A673 (cell line): ENCODE measurements around the gene GRID1. TPM values are rescaled to one million over a fixed set of nuclear protein-coding genes. Genes with fewer than 3 reads are reported as not detected.
A peak's percentile ranks its signal among the peaks of the same experiment; 100 is the strongest.

Experiments used
- BruUV-seq: library from RNA; stranded (reverse); fragments of 400-500 nt; replicated peaks from 2 replicates; lab custom pipeline; 2021; lab: Mats Ljungman, UMichigan
- CTCF ChIA-PET: fragments of 300-600 bp; sonication (Branson Sonifier 250); formaldehyde crosslinking; loops from one replicate; lab custom pipeline; 2022; ENCODE audit warnings: antibody characterized with exemption; lab: Charles Lee
- POLR2A ChIA-PET: fragments of 300-600 bp; sonication (Branson Sonifier 250); formaldehyde crosslinking; loops from one replicate; lab custom pipeline; 2022; ENCODE audit warnings: antibody characterized with exemption; ENCODE audit not compliant: low non-redundant PET; lab: Charles Lee
- DNase-seq: peaks from one replicate; pipeline ENCODE4 v3.0.0-alpha.2; 2015; ENCODE audit warnings: low spot score
- H3K27ac ChIP-seq: fragments of 200-600 bp; sonication (generic); 2 replicates; pipeline ENCODE4 v1.5.1; 2016; ENCODE audit warnings: mixed run types, low read depth, mild to moderate bottlenecking, mixed read lengths, antibody characterized with exemption, low read length; ENCODE audit not compliant: poor library complexity, severe bottlenecking
- H3K27me3 ChIP-seq: fragments of 200-600 bp; sonication (generic); replicated peaks from 2 replicates; pipeline ENCODE4 v1.6.1; 2017; ENCODE audit warnings: mixed run types, low read depth, mild to moderate bottlenecking, mixed read lengths, antibody characterized with exemption, low read length; ENCODE audit not compliant: insufficient read depth, poor library complexity
- H3K36me3 ChIP-seq: fragments of 200-600 bp; sonication (generic); 2 replicates; pipeline ENCODE4 v1.6.1; 2016; ENCODE audit warnings: mixed run types, mild to moderate bottlenecking, mixed read lengths, antibody characterized with exemption, low read length; ENCODE audit not compliant: insufficient read depth, poor library complexity, severe bottlenecking
- H3K4me1 ChIP-seq: fragments of 200-600 bp; sonication (generic); 2 replicates; pipeline ENCODE4 v1.6.1; 2017; ENCODE audit warnings: mixed run types, mild to moderate bottlenecking, mixed read lengths, antibody characterized with exemption, low read length; ENCODE audit not compliant: insufficient read depth, poor library complexity, severe bottlenecking
- H3K4me3 ChIP-seq: fragments of 200-600 bp; sonication (generic); 2 replicates; pipeline ENCODE4 v1.5.1; 2016; ENCODE audit warnings: low read depth, mixed run types, mild to moderate bottlenecking, mixed read lengths, low read length; ENCODE audit not compliant: poor library complexity, severe bottlenecking
- H3K9me3 ChIP-seq: fragments of 200-600 bp; sonication (generic); 2 replicates; pipeline ENCODE4 v1.6.1; 2016; ENCODE audit warnings: mixed run types, low read depth, mild to moderate bottlenecking, mixed read lengths, antibody characterized with exemption, low read length; ENCODE audit not compliant: poor library complexity, severe bottlenecking
- CTCF ChIP-seq: fragments of 300-800, 200-600 bp; sonication (generic); conservative IDR thresholded peaks from 2 replicates; pipeline ENCODE4 v1.5.1; 2017; ENCODE audit warnings: low read depth, mild to moderate bottlenecking, antibody characterized with exemption, low read length, moderate library complexity, mixed read lengths
- EZH2 ChIP-seq: fragments of 200-600 bp; sonication (generic); IDR thresholded peaks from 2 replicates; pipeline ENCODE4 v1.6.1; 2017; ENCODE audit warnings: borderline replicate concordance, low read depth, mild to moderate bottlenecking, mixed read lengths, antibody characterized with exemption, low read length; ENCODE audit not compliant: poor library complexity, severe bottlenecking
- intact Hi-C: fragments of 100-400 bp; cut with micrococcal nuclease; formaldehyde crosslinking; loops from one replicate; pipeline ENCODE4 v1.10.0; 2022; ENCODE audit not compliant: unreplicated experiment
- total RNA-seq: library from RNA; stranded (reverse); gene quantifications from 2 replicates; pipeline ENCODE4 v1.2.3, GENCODE V29; 2021

Gene GRID1
- total RNA-seq, 1 experiment from 2014 or later: not detected

- no peak for DNase-seq
- Histone ChIP-seq H3K27me3 (no peaks in the 10 kb centered on the region), H3K4me1 (no peaks in the 10 kb centered on the region), H3K4me3 (no peak overlapping the region), H3K27ac (no peak overlapping the region), H3K9me3 (no peaks in the 10 kb centered on the region), H3K36me3 (no peaks in the 10 kb centered on the region)
- intact Hi-C loops: loop anchor here (5.0 to 10.0 kb wide), 2 partner anchors 205 to 582 kb away; no protein-coding TSS in a partner anchor
- TF ChIP-seq EZH2: no peak
- TF ChIP-seq CTCF: no peak
- ChIA-PET CTCF (no interaction called here), POLR2A (no interaction called here)
- no TSS peak for BruUV-seq
Measured at GRCh38 chr10:85792533-85792858, 574.1 kb downstream of the GRID1 start.

GRCh38 chr10:85791818-85792532, 574.6 kb downstream of the GRID1 start:
- ChIA-PET POLR2A (no interaction called here), CTCF (no interaction called here)
- Histone ChIP-seq H3K27me3 (no peaks in the 10 kb centered on the region), H3K27ac (no peak overlapping the region), H3K36me3 (no peaks in the 10 kb centered on the region), H3K4me1 (no peaks in the 10 kb centered on the region), H3K4me3 (no peak overlapping the region), H3K9me3 (no peaks in the 10 kb centered on the region)
- TF ChIP-seq CTCF (peak; percentile 40; the same call in 1 of the 2 replicates), EZH2 (no peak)
- DNase-seq: peak; percentile 19
- intact Hi-C loops: loop anchor here (5.0 to 10.0 kb wide), 2 partner anchors 205 to 583 kb away; no protein-coding TSS in a partner anchor
- BruUV-seq: no TSS peak

GRCh38 chr10:85789982-85790789, 576.4 kb downstream of the GRID1 start:
- no TSS peak for BruUV-seq
- ChIA-PET CTCF (no interaction called here), POLR2A (no interaction called here)
- intact Hi-C loops: loop anchor here (5.0 to 10.0 kb wide), 2 partner anchors 207 to 585 kb away; no protein-coding TSS in a partner anchor
- Histone ChIP-seq H3K4me3 (no peak overlapping the region), H3K27me3 (no peaks in the 10 kb centered on the region), H3K36me3 (no peaks in the 10 kb centered on the region), H3K27ac (no peak overlapping the region), H3K4me1 (no peaks in the 10 kb centered on the region), H3K9me3 (no peaks in the 10 kb centered on the region)
- no peak for TF ChIP-seq CTCF
- TF ChIP-seq EZH2: no peak
- DNase-seq: no peak
